GM12874 (cell line): Measurements from ENCODE around the gene DCAF6.

Experiments
- TF ChIP-seq, protein P1 (sequence below): IDR thresholded peaks from 2 replicates; pipeline ENCODE4 v1.5.1; 2011; ENCODE audit warnings: low read depth, mild to moderate bottlenecking, control low read depth, low read length, moderate library complexity; ENCODE audit not compliant: insufficient read depth

Gene DCAF6

DNA sequence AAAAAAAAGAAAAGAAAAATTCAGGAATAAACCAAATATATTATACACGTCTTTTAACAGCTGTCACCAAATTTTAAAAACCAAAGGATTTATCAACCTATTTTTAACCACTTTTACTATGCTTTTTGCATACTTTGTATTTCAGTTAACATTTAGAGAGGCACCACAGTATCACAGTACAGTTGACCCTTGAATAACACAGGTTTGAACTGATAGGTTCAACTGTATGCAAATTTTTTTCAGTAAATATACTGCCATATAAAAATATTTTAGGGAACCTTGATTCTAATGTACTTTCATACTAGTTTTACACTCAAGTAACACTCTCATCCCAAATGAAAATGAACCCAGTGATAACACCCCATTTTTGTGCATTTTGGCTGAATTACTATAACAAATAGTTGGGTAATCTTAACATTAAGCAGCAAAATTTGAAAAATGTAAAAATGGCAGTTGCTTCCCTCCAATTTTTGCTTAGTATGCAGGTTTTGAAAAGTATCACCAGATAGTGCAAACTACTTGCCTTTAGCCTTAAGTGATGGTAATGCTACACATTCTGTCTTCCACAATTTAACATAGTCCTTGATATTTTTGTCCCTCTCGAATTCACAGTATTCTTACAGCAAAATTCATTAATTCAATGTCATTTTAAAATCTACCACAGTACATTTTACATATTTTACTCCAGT is 11.8 kb upstream of the DCAF6 start:
- TF ChIP-seq, protein P1, sequence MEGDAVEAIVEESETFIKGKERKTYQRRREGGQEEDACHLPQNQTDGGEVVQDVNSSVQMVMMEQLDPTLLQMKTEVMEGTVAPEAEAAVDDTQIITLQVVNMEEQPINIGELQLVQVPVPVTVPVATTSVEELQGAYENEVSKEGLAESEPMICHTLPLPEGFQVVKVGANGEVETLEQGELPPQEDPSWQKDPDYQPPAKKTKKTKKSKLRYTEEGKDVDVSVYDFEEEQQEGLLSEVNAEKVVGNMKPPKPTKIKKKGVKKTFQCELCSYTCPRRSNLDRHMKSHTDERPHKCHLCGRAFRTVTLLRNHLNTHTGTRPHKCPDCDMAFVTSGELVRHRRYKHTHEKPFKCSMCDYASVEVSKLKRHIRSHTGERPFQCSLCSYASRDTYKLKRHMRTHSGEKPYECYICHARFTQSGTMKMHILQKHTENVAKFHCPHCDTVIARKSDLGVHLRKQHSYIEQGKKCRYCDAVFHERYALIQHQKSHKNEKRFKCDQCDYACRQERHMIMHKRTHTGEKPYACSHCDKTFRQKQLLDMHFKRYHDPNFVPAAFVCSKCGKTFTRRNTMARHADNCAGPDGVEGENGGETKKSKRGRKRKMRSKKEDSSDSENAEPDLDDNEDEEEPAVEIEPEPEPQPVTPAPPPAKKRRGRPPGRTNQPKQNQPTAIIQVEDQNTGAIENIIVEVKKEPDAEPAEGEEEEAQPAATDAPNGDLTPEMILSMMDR = no peak

DNA sequence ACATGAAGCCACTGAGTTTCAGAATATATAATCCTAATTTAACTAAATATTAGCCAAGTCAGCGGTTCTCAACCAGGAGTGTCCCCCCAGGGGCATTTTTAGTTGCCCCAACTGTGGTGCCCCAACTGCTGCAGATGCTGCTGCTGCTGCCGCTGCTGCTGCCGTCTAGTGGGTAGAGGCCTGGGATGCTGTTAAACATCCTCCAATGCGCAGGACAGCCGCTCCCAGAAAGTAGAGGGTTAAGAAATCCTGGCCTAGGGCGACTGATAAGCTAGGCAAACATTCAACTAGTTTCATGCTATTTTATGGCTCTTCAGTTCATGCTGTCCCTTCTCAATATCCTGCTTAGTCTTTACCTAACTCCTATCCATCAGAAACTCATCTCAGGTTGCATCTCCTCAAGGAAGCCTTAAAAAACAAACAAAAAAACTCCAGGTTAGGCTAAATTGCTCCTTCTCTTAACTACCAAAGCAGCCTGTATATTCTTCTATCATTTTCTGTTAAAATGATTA is 9.9 kb upstream of the DCAF6 start:
- TF ChIP-seq, protein P1 = no peak

DNA sequence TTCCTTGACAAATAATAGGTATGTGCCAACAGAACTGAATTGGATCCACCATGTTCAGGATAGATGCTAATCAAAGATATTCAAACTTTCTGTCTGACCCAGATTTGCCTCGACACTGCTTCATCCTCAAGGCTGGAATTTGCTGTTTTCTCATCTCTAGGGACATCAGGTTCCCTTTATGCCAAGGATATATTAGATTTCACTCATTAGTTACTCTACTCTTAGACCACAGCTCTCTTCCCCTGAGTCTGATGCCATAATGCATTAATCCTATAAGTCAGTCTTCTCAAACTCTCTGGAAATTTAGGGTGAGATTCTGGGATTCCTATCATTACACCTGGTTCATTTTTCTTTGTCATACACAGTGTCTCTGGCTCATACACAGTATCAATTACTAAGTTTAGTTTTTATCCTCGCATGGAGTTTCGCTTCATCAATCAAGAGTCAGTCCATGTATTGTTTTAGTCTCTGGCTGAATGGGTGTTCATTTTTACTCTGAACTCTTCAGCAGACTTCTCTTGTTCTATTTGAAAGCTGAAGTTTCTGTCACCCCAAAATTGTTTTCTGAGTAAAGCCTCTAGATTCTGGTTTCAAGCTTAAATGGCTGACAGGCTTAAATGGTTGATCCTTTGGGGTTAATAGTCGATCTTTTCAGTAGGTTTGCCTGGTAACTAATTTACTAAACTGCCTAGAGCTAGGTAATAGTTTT is 9.3 kb upstream of the DCAF6 start:
- TF ChIP-seq, protein P1 = no peak

DNA sequence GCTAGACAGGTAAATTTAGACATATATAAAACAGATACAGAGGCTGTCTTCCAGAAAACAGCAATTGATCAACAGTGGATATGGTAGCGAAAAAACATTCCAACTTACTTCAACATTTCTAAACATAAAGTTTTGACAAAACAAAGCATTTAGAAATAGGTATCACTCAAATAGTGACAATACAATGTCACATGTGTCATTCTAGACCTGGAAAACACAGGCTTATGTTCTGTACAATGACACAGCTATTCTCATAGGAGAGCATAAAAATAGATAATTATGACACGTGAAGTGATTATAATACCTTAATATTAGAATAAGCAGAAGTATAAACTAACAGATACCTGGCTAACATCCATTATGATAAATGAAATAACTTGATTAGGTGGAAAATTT is 8.0 kb upstream of the DCAF6 start:
- TF ChIP-seq, protein P1 = no peak

DNA sequence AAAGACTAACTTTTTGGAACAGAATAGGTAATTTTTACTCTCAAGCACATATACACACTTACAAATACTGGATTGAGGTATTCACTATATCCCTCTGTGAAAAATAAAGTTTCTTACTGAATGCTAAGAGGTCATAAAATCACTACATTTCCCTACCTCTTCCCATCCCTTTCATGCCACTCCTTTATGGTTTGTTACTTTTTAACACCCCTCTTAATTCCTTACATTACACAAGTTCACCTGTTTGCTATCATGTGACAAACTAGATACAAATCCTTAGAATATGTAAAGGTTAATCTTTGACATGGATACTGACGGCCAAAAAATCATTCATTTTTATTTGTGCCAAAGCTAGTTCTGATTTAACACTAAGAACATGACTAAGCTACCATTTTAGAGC is 6.8 kb upstream of the DCAF6 start:
- TF ChIP-seq, protein P1 = no peak

DNA sequence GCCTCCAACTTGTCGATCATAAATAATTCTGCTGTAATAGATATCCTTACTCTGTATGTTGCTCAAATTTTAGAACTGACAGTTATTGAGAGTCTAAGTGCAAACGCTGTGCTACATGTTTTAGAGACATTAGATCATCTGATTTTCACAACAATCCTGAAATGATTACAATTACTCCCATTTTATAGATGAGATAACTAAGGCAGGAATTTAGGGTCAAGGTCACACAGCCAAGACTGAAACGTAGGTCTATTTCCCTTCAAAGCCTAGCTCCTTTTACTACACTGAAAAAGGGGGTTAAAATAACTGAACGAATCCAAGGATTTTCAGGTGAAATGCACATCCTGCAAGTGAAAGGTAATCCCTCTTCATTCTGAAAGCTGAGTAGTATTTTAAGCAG is 2.7 kb upstream of the DCAF6 start:
- TF ChIP-seq, protein P1 = no peak

DNA sequence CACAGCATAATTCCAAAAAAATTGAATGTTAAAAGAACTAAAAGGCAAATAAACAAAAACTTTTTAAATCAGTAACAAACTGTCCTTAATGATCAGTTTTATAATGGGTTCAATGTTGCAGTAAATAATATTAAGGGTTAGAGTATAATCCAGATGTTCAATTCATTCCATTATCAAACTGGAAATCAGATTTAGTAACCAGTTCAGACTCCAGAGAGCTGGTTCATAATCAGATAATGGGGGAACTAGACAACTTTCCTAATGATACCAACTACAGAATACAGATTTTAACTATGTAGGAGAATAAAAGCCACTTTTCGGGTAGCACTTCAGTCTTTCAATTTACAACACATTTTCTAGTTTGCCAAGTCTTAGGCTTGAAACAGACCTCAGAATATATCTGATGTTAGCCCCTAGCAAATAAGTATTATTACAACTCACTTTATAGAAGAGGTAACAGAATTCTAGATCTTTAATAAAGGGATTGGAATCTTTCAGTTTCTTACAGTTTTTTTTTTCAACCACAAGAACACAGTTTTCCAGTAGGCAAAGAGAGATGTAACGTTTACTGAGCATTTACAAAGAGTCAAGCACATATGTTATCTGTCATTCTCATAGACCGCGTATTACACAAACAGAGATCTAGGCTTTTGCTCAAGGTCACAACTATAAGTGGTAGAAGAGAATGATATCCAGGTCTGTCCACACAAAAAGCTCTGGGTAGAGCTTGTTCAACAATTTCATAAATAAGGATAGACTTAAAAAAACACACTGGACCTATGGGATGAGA is 1.9 kb upstream of the DCAF6 start:
- TF ChIP-seq, protein P1 = no peak
